GM19463 (cell line): ENCODE data around the gene DTNB.
A peak's percentile ranks its signal among the peaks of the same experiment; 100 is the strongest.

Source experiments
- ATAC-seq: cut with Tn5 transposase; IDR thresholded peaks from one replicate; pipeline ENCODE4 v1.9.1; 2021; ENCODE audit warnings: mild to moderate bottlenecking, moderate library complexity; ENCODE audit not compliant: unreplicated experiment

Gene DTNB

DNA sequence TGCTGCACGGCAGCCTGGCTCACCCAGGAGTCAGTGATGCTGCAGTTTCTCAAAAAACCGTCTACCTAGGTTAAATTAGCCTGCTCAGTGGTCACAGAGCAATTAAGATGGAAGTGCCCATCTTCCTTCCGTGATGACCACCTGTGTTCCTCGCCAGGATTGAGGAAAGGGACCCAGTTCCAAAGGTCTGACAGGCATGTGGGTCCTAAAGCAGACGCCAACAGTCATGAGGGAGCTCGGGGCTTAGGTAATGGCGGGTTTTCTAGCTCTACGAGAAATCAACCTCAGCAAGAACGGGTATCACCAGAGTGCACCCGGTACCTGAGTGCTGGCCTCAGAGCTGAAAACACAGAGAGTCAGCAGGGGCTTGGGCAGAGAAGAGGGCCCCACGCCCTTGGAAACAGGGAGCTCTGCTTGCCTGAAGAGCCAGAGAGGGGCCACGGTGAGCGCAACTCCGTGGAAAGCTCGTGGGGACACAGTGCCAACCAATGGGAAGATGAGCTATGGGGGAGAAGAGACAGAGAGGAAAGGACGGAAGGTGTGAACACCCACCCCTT, 297.3 kb downstream of the DTNB start:
- ATAC-seq, result no peak

DNA sequence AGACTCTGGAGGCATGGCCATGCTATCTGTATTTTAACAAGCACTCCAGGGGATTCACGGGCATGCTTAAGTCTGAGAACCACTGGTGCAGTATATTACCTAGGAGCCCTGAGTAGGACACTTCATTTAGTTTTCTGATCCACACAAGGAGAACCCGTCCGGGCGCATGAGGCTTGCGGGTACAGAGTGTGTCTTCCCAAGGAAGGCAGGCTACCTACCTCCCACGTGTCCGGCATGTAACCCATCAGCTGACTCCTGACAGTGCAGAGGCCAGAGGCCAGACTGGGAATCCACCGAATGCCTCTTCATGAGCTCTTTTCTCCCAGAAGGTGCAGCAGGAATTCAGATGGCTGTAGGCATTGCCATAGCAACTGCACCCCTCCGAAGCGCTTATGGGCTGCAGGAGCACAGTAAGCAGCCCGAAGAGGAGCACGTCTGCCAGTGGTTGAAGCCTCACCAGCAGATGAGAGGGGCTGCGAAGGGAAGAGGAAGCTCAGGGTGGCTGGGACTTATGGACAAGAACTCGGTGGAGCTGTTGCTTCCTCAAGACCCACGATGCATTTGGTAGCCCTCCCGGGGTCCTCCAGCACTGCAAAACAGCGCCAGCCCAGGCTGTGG, 297.9 kb downstream of the DTNB start:
- ATAC-seq, result no peak

DNA sequence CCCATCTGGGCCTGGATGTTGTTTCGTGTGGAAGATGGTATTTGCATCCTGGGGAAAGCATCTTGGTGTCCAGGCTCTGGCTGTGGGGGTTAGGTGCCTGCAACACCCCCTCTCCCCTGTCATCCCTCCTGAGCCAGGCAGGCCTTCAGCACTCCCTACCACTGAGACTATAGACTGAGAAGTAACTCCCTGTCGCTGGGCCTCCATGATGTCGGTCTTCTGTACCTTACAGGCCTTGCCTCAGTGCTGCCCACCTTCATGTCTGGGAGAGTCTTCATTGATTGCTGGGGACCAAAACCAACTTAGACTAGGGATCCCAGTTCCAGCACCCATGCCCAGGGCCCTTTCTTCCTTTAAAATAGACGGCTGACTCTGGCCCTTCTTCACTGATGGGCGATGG, 298.6 kb downstream of the DTNB start:
- ATAC-seq, result no peak

DNA sequence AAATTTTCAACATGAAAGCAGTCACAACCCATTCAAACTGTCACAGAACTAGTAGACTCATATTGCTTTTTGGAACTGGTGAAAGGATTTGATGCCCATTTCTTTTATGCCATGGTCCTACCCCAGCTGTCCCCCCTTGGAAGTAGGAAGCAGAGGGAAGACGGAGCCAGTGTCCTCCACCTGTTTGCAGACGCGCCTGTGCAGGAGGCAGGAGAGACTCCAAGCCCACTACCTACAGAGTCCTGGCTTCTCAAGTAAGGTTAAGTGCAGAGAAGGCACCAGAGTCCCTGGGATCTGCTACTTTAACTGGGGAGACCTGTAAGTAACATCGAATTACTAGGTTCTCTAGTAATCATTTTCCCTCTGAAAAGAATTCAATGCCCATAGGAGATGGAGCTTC, 299.0 kb downstream of the DTNB start:
- no peak for ATAC-seq

DNA sequence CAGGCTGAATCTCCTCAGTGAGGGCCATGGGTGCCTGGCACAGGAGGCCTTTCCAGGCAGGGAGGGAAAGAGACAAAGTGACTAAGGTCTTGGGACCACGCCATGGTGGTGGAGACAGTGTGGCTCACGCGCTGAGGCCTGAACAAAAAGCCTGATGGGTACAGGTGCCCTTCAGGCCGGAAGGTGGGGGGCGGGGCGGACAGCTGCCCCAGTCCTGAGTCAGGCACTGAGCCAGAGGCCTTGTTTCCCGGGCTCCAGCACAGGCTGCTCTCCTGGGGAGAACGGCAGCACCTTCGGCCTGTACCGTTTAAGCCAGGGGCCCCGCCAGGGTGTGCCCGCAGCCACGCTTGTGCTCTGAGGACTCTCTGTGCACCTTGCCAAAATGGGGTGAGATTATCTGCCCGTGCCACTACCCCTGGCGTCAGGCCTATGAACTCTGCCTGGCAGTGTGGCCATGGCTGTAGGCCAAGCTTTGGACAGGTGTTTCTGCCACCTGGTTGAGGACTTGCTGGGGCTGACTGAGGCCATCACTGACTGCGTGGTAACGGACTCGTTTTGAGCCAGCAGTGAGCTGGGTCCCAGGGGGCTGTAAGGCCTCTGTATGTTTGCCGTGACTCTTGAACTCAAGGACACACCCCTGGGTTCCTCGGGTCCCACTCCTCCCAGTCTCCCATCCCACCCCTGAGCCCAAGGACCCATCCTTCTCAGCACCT, 300.0 kb downstream of the DTNB start:
- no peak for ATAC-seq

DNA sequence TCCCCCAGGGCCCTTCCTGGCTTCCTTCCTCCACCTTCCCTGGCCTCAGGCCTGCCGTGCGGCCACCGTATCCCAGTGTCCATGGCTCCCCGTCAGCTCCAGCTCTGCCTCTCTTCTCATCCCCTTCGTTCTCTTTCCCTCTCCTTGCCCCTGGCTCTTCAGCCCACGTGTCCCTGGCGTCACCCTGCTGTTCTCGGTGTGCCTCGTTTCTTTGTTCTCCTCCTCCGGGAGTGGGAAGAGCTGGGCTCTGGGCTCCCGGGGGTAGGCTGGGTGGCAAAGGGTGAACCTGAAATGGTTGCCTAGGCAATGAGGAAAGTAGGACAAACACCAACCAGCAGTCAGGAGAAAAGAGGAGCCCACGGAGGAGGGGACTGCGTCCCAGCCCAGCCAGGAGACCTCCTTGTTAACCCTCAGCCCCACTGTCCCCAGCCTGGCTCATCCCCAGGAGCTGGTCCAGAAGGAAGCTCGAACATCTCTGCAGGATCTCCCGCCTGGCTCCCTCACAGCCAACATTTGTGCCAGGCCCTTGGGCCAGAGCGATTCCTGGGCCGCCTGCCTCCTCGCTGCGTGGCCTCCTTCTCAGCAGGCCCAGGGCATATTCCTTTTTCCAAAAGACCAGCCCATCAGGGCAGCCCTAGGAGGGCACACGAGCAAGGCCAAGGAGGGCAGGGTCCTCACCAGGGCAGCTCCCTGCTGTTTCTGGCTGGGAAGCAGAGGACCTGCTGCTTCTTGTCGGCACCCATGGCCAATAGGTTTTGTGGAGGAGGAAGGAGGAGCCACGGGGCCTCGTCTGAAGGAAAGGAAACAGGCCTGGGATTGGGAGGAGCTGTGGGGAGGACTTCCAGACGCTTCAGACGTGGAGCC, 300.7 kb downstream of the DTNB start:
- no peak for ATAC-seq

DNA sequence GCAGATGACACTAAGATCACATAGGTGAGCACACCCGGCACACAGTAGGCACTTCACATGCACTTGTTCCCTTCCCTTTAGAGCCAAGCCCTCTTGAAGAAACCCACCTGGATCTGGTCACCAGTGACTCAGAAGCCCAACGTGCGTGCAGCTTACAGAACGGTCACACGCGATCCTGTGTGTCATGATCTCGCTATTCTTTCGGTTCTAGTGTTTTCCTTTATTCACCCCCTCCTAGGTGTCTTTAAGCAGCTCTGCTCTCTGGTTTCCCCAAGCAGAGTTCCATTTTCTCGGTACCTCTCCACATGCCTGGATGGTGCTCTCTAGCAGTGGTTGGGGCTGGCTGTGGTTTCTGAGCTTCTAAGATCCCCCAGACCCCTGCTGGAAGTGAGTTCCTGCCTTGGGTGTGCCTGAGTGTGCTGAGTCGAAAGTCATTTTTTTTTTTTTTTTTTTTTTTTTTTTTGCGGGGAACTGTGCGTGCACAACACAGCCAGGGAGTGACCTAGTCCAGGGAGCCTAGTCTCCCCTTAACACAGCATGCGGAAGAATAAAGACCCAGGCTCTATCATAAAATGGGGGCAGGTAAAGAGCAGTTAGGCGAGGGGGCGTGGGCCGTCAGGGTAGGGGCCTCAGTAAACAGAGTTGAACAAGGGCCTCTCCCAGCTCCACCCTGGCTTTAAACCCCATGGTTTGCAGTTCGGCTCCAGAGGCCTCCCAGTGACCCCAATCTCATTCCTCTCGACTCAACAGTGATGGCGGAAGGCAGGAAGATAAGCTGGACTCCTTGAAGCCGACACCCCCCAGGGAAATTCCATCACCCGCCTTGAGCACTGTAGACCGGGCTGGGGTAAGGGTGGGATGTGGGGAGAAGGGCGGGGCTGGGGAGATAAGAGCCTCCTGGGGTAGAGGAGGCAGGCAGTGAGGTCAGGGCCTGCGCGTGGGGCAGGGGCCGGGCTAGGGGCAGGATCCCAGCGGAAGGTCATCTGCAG, 301.8 kb downstream of the DTNB start:
- no peak for ATAC-seq

DNA sequence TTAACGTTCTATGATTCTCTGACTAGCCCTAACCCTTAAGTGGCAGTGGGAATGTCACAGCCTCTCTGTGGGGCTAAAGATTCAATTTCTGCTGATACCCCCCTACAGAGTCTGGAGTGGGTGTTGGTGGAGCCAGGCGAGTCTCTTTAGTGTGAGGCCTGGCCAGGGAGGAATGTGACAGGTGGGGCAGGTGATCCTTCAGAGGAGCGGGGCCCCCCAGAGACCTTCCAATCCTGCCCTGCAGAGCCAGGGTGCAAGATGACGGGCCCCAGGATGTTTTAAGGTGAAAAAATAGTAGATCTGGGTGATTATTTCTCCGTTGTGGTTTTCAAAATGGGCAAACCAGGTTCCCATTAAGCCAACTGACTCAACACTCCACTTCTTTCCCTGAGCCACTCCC, 303.5 kb downstream of the DTNB start:
- ATAC-seq, result no peak

DNA sequence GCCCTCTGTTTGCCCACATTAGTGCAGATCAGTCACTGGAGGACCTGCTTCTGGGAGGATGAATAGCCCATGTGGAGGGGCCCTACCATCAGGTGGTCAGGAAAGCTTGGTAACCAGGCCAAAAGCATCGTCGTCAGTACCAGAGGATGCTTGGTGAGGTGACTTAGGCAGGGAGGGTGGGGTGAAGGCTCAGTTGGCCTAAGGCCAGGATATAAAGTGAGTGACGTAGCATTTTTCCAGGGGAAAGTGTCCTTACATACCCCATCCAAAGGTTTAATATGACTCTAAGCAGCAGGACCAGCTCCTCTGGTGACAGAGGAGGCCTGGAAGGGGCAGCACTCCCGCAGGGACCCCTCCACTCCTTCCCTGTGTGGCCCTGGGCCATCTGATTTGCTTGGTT, 303.9 kb downstream of the DTNB start:
- no peak for ATAC-seq

DNA sequence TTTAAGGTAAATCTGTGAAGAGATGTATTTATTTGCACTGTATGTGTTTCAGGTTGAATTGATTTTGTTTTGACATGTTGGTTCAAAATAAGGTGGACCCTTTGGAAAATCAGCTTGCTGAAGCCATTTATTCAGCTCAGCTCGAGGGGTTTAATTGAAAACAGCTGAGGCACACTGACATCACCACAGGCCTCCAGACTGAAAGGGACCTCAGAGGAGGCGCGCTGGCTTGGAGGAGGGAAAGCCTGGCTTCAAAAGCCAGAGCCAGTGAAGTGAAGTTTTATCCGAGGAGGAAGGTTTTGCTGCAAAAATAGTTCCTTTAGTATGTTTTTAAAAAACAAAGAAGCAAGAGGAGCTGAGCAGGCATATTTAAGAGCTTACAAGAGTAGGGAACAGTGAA, 304.7 kb downstream of the DTNB start:
- ATAC-seq, result no peak

DNA sequence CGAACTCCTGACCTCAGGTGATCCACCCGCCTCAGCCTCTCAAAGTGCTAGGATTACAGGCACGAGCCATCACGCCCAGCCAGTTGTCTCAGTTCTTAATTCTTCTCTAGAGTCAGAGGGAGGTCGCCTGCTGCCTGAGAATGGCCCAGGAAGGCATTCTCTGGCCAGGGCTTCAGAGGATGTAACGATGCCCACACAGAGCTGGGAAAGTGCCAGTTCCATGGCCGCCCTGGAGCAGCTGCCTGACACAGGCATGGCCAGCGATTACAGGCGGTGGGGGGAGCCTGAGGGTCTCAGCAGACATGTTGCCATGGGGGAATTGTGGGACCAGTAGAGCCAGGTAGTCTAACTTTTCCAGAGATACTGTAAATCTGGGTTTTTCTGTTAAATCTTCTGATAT, 306.1 kb downstream of the DTNB start:
- ATAC-seq, result no peak

DNA sequence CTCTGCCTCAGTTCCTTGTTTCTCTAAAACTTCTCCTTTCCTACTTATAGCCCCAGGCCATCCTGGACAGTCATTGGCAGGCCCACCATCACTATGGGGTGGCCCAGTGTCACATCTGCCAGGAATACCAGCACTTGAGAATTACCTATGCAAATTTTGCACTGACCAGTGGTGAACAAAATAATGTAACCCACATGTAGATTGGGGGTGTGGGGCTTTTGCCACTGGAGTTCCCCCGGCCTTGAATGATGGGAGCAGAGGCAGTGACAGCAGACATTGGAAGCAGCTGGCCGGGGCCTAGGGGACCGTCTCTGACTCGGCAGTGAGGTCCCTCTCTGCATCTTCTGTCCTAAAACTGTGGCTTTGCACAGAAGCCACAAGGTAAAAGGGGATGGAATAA, 306.7 kb downstream of the DTNB start:
- ATAC-seq, result no peak

DNA sequence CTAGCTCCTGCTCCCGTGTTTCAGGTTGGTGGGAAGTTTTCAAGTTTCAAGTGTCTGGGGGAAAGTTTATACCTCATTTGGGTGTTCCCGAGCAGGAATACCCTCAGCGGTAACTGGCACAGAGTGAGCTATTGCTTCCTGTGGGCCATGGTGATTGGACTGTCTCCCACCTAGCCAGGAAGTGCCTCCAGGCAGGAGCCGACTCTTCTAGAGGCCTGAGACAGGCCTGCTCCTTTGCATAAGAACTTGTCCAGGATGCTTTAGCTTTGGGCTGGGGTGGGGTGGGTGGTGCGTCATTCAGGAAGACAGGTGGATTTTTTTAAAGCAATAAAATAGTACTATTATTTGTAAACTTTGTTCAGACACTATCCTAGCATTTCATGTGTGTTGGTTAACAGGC, 308.1 kb downstream of the DTNB start:
- ATAC-seq, result no peak

DNA sequence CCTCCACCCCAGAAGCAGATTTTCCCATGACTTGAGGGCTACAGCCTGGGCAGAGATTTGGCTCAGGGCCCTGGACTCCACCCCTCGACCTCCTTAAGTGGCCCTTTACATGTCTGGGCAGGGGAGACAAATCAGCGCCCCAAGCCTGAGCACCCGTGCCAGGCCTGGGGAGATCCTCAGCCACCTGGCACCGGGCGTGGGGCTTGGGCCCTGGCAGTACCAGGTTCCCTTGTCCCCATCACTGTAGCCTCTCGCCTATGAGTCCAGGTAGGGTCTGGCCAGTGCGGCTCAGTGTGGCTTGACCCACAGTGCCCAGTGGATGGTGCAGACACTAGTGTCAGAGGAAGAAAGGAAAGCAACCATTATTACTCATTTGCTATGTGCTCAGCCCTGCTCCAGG, 309.6 kb downstream of the DTNB start:
- ATAC-seq, result no peak

DNA sequence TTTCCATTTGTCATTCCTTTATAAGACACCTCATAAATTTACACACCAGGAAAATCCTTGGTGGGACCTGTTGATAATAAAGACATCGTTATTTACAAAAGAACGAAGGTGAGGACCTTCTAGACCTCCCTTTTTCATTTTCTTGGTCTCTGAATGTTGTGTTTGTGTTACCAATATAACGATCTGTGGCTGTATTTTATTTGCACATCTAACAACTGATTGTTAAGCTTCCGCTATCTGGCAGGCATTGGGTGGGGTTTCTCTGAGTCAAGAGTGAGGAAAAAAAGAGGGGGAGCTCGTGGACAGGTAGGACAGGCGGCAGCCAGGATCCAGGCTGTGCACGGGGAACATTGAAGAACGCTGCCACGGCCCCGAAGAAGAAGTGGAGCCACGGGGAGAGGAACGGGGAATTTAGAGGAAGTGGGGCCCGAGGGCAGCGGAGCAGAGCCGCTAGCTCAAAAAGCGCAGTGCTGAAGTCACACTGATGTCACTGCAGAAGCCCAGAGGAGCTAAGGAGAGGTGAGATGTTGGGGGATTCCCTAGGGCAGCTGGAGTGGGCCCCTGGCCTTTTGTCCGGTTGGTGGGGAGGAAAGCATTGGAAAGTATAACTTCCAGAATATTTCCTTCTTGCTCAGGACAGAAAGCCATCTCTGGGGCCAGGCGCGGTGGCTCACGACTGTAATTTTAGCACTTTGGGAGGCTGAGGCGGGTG, 310.8 kb downstream of the DTNB start:
- ATAC-seq, result peak; percentile 70

DNA sequence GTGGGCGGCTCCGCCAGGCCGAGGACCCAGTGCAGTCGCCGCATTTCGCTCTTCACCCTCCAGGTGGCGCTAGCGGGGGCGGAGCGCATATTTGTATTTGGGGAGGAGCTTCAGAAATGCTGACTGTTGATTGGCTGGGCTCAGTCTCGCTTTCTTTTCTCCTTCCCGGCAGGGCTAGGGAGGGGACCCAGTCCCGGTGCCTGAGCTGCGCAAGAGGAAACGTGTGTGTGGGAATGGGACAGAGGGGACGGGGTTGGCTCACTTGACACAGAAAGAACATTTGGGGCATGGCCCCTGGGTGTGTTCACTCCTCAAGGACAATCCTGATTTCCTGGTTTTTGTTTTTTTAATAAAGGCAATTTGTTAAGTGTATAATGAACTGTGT, 311.3 kb downstream of the DTNB start:
- ATAC-seq, result peak; percentile 76

DNA sequence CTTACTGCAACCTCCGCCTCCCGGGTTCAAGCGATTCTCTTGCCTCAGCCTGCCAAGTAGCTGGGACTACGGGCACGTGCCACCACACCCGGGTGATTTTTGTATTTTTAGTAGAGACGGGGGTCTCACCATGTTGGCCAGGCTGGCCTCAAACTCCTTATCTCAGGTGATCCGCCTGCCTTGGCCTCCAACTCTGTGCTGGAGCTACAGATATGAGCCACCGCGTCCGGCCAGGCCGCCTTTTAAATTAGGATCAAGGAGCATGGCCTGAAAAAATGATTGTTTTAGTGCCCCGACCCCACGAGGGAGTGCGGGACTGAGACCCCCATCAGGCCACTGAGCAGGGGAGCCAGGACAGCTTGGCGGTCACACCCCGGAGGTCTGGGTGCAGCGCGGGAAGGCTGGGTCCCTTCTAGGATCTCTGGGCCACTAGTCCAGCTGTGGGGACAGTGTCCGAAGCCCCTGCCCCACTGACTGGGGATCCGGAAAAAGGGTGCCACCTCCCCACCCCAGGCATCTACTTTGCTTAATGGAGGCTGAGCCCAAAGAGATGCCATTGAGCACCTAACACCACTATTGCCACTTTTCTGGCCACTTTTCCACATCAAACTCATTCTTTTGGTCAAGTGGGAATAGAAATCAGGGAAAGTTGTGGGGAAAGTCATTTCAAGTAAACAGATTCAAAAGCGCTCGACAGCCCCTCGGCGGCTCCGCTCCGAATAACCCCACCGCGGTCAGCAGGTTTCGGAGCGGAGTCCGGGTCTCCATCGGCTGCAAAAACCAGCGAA, 311.9 kb downstream of the DTNB start:
- no peak for ATAC-seq

DNA sequence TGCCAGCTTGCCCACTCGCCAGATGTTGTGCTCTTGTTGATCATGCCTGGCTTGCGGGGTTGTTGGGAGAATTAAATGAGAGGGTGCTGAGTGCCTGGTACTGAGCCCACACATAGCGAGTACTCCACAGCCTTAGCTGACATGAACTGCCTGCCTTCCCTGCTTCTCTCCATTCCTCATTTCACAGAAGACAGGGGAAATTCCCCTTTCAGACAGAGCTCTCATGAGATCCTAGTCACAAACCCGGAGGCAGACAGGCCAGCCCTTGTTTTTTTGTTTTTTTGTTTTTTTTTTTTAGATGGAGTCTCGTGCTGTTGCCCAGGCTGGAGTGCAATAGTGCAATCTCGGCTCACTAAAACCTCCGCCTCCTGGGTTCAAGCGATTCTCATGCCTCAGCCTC, 314.5 kb downstream of the DTNB start:
- ATAC-seq, result no peak

DNA sequence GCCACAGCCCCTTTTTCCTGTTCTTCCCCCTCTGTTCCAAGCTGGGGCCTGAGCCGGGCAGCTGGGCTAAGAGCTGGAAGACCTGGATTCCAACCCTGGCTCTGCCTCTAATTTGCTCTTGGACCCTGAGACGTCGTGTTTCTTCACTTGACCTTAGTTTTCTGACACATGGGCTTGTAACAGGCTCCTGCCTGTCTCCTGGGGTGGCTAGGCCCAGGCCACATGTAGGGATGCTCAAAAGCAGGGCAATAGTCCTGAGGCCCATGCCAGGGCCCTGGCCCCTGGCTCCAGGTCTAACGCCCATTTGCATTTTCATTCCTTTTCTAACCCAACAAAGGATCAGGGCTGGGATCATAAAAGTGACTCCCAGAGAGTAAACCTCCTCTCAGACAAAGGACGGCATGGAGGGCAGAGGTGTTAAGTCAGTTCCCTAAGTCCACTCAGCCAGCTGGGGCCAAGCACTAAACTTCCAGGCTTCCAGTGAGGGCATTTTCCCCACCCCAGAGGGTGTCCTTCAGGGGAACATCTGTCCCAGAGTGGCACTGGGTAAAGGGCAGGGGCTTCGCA, 315.0 kb downstream of the DTNB start:
- no peak for ATAC-seq
